HG03103 (cell line): ENCODE results near the gene CACFD1.

Source experiments
- ATAC-seq: cut with Tn5 transposase; IDR thresholded peaks from one replicate; pipeline ENCODE4 v1.9.1; 2021; ENCODE audit warnings: low read depth; ENCODE audit not compliant: unreplicated experiment

The CACFD1 gene

GRCh38 chr9:133477992-133478850 lies 18.4 kb downstream of the CACFD1 start:
- peak; percentile 32 for ATAC-seq

DNA sequence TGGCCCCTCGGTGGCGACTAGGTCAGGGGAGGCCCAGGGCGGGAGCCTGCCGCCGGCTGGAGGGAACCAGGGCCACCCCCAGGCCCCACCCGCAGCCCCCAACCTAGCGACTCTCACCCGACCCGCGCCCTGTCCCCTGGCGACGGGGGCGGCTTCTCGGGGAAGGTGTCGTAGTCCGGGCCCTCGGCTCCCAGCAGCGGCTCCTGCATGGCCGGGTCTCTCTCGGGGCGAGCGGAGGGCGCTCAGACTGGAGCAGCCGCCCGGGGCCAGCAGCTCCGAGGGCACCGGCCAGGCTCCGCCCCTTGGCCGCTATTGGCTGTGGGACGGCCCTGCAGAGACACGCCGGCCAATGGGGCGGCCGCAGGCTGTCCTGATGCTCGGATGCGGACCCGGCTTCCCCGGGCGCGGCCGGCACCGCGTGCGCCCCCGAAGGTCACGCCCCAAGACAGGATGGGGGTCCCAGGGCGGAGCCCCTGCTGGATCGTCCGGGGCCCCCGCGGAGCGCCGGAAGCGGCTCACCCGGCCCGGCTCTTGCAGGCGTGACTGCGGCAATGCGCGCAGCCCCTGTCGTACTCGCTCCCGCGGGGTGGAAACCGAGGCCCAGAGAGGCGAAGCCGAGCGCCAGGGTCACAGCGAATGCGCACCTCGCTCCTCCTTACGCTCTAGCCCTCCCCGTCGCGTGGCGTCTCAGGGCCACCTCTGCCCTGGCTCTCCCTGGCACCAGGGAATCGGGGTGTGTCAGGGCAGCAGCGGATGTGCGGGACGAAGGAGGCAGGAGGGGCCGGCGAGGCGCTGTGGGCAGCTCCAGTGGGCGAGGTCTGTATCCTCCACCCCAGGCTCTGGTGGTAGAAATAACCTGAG lies 19.3 kb downstream of the CACFD1 start, which contains the start of gene SLC2A6:
Gene SLC2A6, minus strand, starts transcription at position 249 of the 861 bp plus-strand sequence. Its CDS starts 40 bp downstream, at position 209.
- peak; percentile 84 for ATAC-seq

- ATAC-seq: no peak
Observed at GRCh38 chr9:133483611-133484010, 23.8 kb downstream of the CACFD1 start.

GRCh38 chr9:133484671-133485437 lies 25.1 kb downstream of the CACFD1 start:
- no peak for ATAC-seq

DNA sequence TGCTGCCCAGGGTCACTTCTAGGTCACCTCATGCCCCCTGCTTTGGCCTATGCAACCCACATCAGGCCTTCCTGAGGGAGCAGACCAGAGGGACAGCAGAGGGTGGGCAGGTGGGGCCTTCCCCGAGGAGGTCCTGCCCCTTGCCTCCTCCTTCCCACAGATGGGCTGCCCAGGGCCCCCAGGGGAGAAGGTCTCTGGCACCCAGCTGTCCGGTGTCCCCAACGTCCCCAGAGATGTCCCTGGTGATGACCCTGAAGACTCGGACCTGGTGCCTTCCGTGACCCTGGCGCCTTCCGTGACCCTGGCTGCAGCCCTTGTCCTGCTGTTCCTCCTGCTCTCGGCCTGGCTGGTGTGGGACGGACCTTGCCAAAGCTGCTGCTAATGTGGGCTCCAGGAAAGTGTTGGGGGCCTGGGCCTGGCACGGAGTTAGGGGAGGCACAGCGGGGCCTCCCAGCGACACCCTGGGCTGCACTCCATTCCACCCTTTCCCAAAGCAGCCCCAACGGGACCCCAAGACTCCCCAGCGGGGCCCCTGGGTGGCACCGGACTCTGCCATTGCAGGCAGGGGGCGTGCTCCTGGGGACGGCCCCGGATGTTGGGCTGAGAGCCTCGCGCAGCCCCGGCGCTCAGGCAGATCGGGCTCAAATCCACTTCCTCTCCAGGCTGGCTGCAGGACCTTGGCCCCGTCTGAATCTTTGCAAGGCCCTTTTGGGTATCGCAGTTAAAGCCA lies 25.9 kb downstream of the CACFD1 start:
- no peak for ATAC-seq

GRCh38 chr9:133487331-133487725 lies 27.6 kb downstream of the CACFD1 start:
- no peak for ATAC-seq

GRCh38 chr9:133488686-133489252 lies 29.0 kb downstream of the CACFD1 start:
- ATAC-seq: no peak

DNA sequence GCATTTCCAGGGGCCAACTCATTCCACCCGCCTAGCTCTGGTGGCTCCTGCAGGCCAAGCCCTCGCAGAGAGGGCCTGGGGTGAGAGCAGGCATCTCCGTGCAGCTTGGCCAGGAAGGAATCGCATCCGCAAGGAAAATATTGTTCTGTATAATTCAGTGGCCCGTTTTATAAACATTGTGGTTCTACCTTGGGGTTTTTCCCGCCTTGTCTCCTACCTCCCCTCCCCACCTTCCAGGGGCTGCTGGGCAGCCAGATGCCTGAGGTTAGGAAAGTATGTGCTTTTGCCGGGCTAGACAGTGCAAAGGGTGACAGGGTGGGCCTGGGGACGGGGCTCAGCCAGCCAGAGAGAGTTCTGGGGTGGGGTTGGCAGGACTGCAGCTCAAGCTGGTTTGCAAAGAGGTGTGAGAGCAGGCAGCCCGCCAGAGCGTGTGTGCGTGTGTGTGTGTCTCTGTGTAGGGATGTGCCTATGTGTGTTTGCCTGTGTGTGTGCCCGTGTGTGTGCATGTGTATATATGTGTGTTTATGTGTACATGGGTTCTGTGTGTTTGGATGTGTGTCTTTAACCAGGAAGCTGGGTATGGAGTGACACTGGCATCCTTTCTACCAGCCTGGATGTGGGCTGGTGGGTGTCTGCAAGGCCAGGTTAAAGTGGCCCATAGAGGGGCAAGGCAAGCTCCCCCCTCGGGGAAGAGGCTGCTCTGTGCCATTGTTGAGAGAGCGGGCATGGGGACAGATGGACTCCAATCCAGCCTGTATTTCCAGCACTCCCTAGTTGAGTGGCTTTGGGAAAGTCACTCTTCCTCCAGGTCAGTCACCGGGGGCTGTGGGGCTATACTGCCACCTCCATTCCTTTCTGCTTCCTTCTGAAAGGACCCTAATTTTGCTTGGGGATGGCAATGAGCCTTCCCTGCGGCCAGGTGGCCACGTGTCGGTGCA lies 29.7 kb downstream of the CACFD1 start:
- no peak for ATAC-seq

- no peak for ATAC-seq
Observed at GRCh38 chr9:133490201-133490681, 30.5 kb downstream of the CACFD1 start.

DNA sequence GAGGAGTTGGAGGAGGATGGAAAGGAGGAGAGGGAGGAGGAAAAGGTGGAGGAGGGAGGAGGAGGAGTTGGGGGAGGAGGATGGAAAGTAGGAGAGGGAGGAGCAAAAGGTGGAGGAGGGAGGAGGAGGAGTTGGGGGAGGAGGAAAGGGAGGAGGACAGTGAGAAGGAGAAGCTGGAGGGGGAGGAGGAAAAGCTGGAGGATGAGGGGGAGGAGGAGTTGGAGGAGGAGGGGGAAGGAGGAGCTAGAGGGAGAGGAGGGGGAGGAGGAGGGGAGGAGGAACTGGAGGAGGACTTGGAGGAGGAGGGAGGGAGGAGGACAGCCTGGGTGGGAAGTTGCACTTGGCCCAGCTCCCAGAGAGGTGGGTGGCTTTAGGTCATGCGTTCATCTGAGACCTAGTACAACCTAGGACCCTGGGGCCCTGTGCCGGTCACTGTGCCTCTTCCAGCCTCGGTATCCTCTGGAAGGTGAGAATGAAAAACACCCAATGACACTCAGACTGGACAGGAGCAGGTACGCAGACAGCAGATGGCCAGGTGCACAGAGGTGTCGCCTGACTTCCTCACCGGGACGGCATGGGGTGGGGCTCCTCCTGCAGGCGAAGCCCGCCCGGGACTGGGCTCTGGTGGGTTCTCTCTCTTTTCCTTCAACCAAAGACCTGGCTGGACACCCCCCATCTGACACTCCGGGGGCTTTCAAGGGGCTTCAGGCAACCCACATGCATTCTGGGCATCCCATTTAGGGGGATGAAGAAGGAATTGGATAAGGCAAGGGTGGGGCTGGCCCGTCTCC lies 31.3 kb downstream of the CACFD1 start:
- no peak for ATAC-seq

DNA sequence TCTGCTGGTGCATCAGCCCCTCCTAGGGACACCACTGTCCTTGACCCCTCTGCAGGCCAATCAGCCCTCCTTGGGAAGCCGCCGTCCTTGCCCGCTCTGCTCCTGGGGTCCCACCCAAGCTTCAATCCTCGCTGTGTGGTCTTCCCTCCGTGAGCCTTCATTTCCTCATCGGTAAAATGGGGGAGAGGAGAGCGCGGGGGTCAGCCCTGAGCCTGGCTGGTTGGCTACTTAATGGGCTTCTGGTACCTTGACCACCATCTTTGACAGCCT lies 31.8 kb downstream of the CACFD1 start:
- ATAC-seq: no peak

GRCh38 chr9:133492061-133493021 lies 32.6 kb downstream of the CACFD1 start:
- ATAC-seq: no peak

DNA sequence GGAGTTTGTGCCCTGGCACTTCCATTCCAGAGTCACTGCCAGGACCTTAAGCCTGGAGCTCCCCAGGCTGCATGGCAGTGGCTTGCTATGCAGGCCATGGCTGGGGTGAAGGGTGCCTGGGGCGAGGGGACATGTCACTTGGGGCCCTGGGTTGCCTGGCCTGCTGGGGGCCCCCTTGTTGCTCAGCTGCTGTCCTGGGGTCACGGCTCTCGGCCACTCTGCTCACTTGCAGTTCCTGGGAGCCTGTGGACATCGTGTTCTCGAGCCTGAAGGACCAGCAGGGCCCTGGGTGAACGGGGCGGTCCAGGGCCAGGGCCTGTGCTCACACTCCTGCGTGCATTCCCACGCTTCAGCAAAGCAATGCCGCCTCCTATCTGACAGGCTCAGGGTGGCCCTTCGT lies 33.6 kb downstream of the CACFD1 start:
- no peak for ATAC-seq

GRCh38 chr9:133493845-133494540 lies 34.2 kb downstream of the CACFD1 start:
- no peak for ATAC-seq

GRCh38 chr9:133494636-133495326 lies 35.0 kb downstream of the CACFD1 start:
- ATAC-seq: no peak
